Measurements from ENCODE around the gene VPS37C.
"Not testable (repeated sequence)": the region's sequence is repeated elsewhere in the genome, so short reads cannot be mapped to it uniquely, and the experiment has no call there.

VPS37C gene

DNA sequence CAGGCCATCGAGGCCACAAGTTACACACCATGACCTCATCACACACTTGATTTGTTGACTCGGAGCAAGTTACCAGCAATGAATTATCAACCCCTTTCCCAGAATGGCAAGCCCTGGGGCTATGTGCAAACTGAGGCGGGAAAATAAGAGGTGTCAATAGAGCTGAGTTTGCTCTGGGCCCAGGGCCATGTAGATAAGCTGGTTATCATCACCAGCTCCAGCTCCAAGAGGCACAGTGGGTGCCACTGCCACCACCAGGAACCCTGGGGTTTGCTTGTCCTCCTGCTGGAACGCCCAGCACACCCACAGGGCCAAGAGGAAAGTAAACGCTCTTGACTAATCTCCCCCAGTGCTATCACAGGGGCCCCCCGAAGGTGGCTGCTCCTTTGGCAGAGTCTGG is 13.0 kb upstream of the VPS37C start:
- no peak for DNase-seq

DNA sequence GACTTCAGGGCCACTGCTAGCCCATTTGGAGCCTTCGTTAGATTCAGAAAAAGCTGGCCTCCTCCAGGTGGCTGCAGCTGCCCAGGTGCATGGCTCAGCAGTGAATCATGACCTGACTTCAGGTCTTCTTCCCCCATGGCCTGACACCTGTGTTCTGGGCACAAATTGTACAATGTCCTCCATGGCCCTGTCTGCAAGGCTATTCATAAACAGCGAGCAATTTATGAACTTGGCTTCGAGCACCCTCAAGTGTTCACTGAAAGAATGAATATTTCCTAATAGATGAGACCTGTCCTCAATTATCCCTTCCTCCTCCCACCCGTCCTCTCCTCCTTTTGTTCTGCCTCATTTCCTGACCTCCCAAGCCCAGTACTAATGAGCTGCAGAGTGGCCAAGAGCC is 12.2 kb upstream of the VPS37C start:
- DNase-seq: peak; percentile 6

GRCh38 chr11:61172888-61173287 is 11.7 kb upstream of the VPS37C start:
- no peak for DNase-seq

DNA sequence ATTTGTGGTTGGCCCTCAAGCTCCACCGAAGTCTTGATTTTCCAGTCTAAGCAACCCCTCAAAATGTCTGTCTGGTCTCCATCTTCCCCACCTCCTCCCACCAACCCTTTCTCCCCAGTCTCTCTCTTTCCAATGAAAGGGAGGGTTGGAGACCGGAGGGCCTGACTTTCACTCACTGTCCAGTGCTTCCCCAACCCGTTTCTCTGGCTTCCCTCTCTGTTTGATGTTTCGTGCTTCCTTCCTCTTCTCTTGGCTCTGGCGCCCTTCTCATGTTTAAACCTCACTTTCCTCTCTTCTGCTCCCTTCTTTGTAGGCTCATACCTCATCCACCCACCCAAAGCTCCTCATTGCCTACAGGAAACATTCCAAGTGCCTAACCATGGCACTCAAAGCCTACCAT is 11.1 kb upstream of the VPS37C start:
- no peak for DNase-seq

- DNase-seq: no peak
Observed at GRCh38 chr11:61171907-61172306, 10.7 kb upstream of the VPS37C start.

GRCh38 chr11:61170566-61170965 is 9.3 kb upstream of the VPS37C start:
- no peak for DNase-seq

DNA sequence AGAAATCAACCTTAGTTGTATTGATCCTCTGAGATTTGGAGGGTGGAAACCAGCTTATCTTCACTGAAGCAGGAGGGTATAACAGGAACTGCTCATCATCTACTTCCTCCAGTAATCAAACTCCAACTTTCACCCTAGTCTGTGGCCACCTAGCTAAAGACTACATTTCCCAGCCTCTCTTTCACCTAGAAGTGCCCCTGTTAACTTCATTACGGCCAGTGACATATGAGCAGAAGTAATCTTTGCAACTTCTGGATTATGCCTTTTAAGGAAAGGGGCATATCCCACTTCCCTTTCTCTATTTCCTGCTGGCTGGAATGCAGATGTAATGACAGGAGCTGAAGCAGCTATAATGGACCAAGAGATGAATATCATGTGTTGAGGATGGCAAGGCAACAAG is 7.6 kb upstream of the VPS37C start:
- no peak for DNase-seq

GRCh38 chr11:61168042-61168688 is 6.9 kb upstream of the VPS37C start:
- no peak for DNase-seq

DNA sequence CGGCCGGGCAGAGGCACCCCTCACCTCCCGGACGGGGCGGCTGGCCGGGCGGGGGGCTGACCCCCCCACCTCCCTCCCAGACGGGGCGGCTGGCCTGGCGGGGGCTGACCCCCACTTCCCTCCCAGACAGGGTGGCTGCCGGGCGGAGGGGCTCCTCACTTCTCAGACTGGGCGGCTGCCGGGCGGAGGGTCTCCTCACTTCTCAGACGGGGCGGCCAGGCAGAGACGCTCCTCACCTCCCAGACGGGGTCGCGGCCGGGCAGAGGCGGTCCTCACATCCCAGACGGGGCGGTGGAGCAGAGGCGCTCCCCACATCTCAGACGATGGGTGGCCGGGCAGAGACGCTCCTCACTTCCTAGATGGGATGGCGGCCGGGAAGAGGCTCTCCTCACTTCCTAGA is 5.1 kb upstream of the VPS37C start:
- DNase-seq: not testable (repeated sequence)

DNA sequence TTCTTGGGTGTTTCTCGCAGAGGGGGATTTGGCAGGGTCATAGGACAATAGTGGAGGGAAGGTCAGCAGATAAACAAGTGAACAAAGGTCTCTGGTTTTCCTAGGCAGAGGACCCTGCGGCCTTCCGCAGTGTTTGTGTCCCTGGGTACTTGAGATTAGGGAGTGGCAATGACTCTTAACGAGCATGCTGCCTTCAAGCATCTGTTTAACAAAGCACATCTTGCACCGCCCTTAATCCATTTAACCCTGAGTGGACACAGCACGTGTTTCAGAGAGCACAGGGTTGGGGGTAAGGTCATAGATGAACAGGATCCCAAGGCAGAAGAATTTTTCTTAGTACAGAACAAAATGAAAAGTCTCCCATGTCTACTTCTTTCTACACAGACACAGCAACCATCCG is 4.6 kb upstream of the VPS37C start:
- not testable (repeated sequence) for DNase-seq

DNA sequence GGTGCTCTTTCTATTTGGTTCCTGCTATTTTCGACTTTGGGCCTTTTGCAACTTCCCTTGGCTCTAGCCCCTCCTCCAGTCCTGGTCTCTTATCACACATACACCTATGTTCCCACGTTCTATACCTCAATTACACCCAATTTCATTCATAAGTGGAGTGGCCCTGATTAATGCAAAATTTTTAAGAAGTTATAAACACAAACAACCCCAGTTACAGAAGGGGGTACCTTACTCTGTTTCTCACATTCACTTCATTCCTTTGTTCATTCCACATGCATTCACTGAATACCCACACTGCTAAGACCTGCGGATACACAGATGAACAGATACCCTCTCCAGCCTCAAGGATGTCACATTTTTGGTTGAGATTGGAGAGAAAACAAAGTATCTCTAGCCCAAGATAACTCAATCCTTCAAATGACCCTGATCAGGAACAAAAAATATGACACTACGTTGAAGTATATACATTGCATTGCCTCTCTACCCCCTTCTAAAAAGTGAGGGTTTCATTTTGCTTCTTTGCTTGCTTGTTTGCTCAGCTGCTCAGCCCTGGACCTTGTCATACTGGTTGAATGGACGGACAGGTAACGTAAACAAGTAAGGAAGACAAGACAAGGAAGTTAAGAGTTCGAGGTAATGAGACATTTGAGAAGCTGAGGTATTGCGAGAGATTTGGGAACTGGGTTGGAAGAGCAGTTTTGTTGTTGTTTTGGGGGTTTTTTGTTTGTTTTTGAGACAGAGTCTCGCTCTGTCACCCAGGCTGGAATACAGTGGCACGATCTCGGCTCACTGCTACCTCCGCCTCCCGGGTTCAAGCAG is 3.6 kb upstream of the VPS37C start:
- no peak for DNase-seq

DNA sequence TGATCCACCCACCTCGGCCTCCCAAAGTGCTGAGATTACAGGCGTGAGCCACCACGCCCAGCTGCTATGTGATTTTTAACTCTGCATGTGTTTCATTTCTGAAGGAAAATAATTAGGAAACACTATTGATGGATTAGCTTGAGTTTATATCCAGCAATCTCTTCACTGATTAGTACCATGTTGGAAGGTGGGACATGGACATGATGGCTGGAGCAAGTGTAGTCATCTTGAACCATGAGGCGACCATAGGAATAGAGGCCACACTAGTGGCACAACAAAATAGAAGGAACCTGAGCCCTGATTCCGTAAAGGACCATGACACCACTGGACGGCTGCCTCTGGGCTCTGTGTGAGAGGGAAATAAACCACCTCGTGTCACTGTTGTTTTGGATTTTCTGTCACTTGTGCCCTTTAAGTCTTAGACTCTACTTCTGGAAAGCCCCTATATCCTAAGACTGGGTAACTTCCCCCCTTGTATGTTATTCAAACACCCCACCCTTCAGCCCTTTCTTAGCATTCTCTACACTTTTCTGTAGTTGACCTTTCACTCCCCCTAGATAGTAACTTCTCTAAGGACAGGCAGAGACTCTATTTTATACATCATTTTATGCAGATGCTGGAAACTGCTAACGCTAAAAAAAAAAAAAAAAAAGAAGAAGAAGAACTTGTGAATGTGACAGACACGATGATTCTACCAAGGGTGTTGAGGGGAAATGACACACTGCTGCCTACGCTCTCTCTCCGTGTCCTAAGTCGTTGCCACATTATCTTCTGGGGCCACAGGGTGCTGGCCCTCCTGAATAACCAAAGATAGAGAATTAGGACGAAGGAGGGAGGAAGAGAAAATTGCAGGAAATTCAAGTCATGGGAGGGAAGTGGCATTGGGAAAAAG is 2.7 kb upstream of the VPS37C start:
- DNase-seq: no peak

GRCh38 chr11:61163021-61163420 is 1.8 kb upstream of the VPS37C start:
- no peak for DNase-seq

DNA sequence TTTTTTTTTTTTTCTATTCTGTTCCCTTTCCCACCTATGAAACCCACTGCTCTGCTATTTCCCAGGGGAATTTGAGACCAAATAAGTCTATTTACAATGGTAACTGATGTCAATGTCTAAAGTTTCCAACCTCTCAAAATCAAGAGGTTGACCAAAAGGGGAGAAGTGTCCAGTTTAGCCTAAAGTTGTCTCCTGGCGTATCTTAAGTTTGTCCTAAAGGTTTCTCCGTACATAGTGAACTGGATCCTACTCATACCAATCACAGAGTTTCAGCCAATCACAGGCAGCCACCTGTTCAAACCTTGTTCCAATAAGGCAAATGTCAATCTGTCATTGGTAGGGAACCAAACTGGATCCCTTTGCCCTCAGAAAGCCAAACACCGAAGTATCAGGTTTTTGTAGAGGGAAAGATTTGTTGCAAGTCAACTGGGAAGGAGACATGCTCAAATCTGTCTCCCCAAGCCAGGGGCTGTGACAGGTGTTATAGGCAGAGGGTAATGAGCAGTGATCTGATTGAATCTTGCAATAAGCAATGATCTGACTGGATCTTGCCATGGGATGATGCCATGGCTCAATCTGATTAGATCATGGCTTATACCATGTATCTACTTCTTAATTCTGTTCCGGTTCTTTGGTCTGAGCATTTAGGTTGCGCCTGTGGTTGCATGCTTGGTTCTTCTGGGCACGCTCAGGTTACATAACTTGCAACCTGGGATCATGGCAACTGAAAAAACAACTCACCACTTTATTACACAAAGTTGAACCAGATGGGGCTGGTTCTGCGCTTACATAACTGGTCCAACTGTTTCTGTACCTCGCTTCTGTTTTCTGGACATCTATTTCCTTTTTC is 1.1 kb upstream of the VPS37C start:
- peak; percentile 27 for DNase-seq

- DNase-seq: no peak
Observed at GRCh38 chr11:61160487-61161189, 588 bp downstream of the VPS37C start.

- no peak for DNase-seq
Observed at GRCh38 chr11:61158691-61159381, 2.4 kb downstream of the VPS37C start.

GRCh38 chr11:61157743-61158142 is 3.5 kb downstream of the VPS37C start:
- DNase-seq: no peak

DNA sequence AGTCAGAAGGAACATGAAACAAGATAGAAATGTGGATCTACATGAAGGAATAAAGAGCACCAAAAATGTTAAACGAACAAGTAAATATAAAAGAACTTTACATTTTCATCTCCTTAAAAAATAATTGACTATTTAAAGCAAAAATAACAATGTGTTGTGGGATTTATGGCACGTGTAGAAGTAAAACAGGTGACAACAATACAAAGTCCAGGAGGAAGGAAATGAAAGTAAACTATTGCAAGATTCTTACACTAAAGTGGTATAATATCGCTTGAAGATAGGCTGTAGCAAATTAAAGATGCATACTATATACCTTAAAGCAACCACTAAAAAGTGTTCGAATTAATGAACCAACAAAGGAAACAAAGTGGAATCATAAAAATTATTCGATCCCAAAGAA is 5.5 kb downstream of the VPS37C start:
- no peak for DNase-seq

DNA sequence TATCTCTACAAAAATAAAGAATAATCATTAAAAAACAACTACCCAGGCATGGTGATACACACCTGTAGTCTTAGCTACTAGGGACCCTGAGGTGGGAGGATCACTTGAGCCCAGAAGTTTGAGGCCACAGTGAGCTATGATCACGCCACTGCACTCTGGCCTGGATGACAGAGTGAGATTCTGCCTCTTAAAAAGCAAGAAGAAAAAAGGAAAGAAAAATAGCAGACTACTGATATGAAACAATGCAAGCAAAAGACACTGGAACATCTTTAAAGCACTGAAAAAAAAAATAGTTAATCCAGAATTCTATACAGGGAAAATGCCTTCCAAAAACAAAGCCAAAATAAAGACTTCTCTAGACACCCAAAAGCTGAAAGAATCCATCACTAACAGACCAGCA is 5.9 kb downstream of the VPS37C start:
- no peak for DNase-seq

GRCh38 chr11:61154528-61154927 is 6.7 kb downstream of the VPS37C start:
- no peak for DNase-seq

GRCh38 chr11:61153593-61154095 is 7.6 kb downstream of the VPS37C start:
- DNase-seq: no peak
